Rectal smooth muscle tissue (tissue), 1 donor: ENCODE measurements around the gene SLC24A2.
"Not testable (repeated sequence)": the region's sequence is repeated elsewhere in the genome, so short reads cannot be mapped to it uniquely, and the experiment has no call there.

Experiments used
- H3K27ac ChIP-seq: one replicate; pipeline ENCODE4 v1.7.0; 2013; ENCODE audit warnings: low read depth, low read length, inconsistent platforms
- H3K27me3 ChIP-seq: one replicate; pipeline ENCODE4 v1.7.0; 2013; ENCODE audit warnings: low read length; ENCODE audit not compliant: control insufficient read depth, insufficient read depth
- H3K36me3 ChIP-seq: one replicate; pipeline ENCODE4 v1.7.0; 2013; ENCODE audit warnings: low read length; ENCODE audit not compliant: control insufficient read depth, insufficient read depth
- H3K4me1 ChIP-seq: one replicate; pipeline ENCODE4 v1.7.0; 2013; ENCODE audit warnings: low read length; ENCODE audit not compliant: control insufficient read depth, insufficient read depth
- H3K4me3 ChIP-seq: one replicate; pipeline ENCODE4 v1.7.0; 2013; ENCODE audit warnings: low read length
- H3K9ac ChIP-seq: one replicate; pipeline ENCODE4 v1.7.0; 2013; ENCODE audit warnings: low read length

Gene SLC24A2

GRCh38 chr9:19788614-19789271, at the start of gene SLC24A2:
Gene SLC24A2 (minus strand): TSS chr9:19789037.
- Histone ChIP-seq H3K27me3 (peaks cover 3% of the 10 kb centered on the region), H3K36me3 (no peaks in the 10 kb centered on the region), H3K9ac (no peak within 1 kb of the TSS), H3K4me1 (no peaks in the 10 kb centered on the region), H3K27ac (no peak within 1 kb of the TSS), H3K4me3 (no peak within 1 kb of the TSS)

- not testable (repeated sequence) for H3K4me3 ChIP-seq, H3K36me3 ChIP-seq, H3K27me3 ChIP-seq, H3K27ac ChIP-seq, H3K4me1 ChIP-seq, H3K9ac ChIP-seq
These were observed 44.5 kb upstream of the SLC24A2 start for GRCh38 chr9:19833331-19833730.

- no peak overlapping the region for H3K27ac ChIP-seq
- H3K4me3 ChIP-seq = no peak overlapping the region
- no peaks in the 10 kb centered on the region for H3K4me1 ChIP-seq
- no peaks in the 10 kb centered on the region for H3K36me3 ChIP-seq
- no peaks in the 10 kb centered on the region for H3K27me3 ChIP-seq
- H3K9ac ChIP-seq = no peak overlapping the region
These were observed 42.0 kb upstream of the SLC24A2 start for GRCh38 chr9:19830796-19831195.

- Histone ChIP-seq H3K4me3 (no peak overlapping the region), H3K36me3 (no peaks in the 10 kb centered on the region), H3K9ac (no peak overlapping the region), H3K4me1 (no peaks in the 10 kb centered on the region), H3K27me3 (no peaks in the 10 kb centered on the region), H3K27ac (no peak overlapping the region)
These were observed 39.8 kb upstream of the SLC24A2 start for GRCh38 chr9:19828576-19829109.

- Histone ChIP-seq H3K9ac (no peak overlapping the region), H3K27ac (no peak overlapping the region), H3K4me3 (no peak overlapping the region), H3K27me3 (no peaks in the 10 kb centered on the region), H3K36me3 (no peaks in the 10 kb centered on the region), H3K4me1 (no peaks in the 10 kb centered on the region)
These were observed 27.9 kb upstream of the SLC24A2 start for GRCh38 chr9:19816769-19817168.

- H3K27ac ChIP-seq = no peak overlapping the region
- H3K9ac ChIP-seq = no peak overlapping the region
- no peak overlapping the region for H3K4me3 ChIP-seq
- no peaks in the 10 kb centered on the region for H3K27me3 ChIP-seq
- H3K4me1 ChIP-seq = no peaks in the 10 kb centered on the region
- no peaks in the 10 kb centered on the region for H3K36me3 ChIP-seq
These were observed 23.4 kb upstream of the SLC24A2 start for GRCh38 chr9:19812194-19812593.

GRCh38 chr9:19809422-19810269, 20.8 kb upstream of the SLC24A2 start:
- Histone ChIP-seq H3K36me3 (no peaks in the 10 kb centered on the region), H3K4me3 (no peak overlapping the region), H3K9ac (no peak overlapping the region), H3K27ac (no peak overlapping the region), H3K27me3 (no peaks in the 10 kb centered on the region), H3K4me1 (no peaks in the 10 kb centered on the region)

GRCh38 chr9:19807182-19807892, 18.5 kb upstream of the SLC24A2 start:
- no peak overlapping the region for H3K9ac ChIP-seq
- no peak overlapping the region for H3K27ac ChIP-seq
- no peak overlapping the region for H3K4me3 ChIP-seq
- H3K4me1 ChIP-seq = no peaks in the 10 kb centered on the region
- H3K27me3 ChIP-seq = no peaks in the 10 kb centered on the region
- no peaks in the 10 kb centered on the region for H3K36me3 ChIP-seq

GRCh38 chr9:19804431-19804830, 15.6 kb upstream of the SLC24A2 start:
- H3K27me3 ChIP-seq = no peaks in the 10 kb centered on the region
- no peak overlapping the region for H3K4me3 ChIP-seq
- H3K4me1 ChIP-seq = no peaks in the 10 kb centered on the region
- no peaks in the 10 kb centered on the region for H3K36me3 ChIP-seq
- H3K9ac ChIP-seq = no peak overlapping the region
- H3K27ac ChIP-seq = no peak overlapping the region

GRCh38 chr9:19800884-19801283, 12.0 kb upstream of the SLC24A2 start:
- H3K36me3 ChIP-seq = no peaks in the 10 kb centered on the region
- H3K9ac ChIP-seq = no peak overlapping the region
- H3K4me1 ChIP-seq = no peaks in the 10 kb centered on the region

GRCh38 chr9:19799784-19800183, 10.9 kb upstream of the SLC24A2 start:
- Histone ChIP-seq H3K36me3 (no peaks in the 10 kb centered on the region), H3K4me3 (no peak overlapping the region), H3K27ac (no peak overlapping the region), H3K4me1 (no peaks in the 10 kb centered on the region), H3K27me3 (no peaks in the 10 kb centered on the region), H3K9ac (no peak overlapping the region)

More at GRCh38 chr9:19800884-19801283, 12.0 kb upstream of the SLC24A2 start:
- no peaks in the 10 kb centered on the region for H3K27me3 ChIP-seq
- H3K4me3 ChIP-seq = no peak overlapping the region
- no peak overlapping the region for H3K27ac ChIP-seq

- no peaks in the 10 kb centered on the region for H3K36me3 ChIP-seq
- H3K9ac ChIP-seq = no peak overlapping the region
- H3K4me3 ChIP-seq = no peak overlapping the region
These were observed 685 bp downstream of the SLC24A2 start for GRCh38 chr9:19788152-19788551.

More at GRCh38 chr9:19788152-19788551, 685 bp downstream of the SLC24A2 start:
- no peaks in the 10 kb centered on the region for H3K4me1 ChIP-seq
- peaks cover 3% of the 10 kb centered on the region for H3K27me3 ChIP-seq
- no peak overlapping the region for H3K27ac ChIP-seq
